GM12873 (cell line): ENCODE data around the gene EHHADH.

Experiments
- TF ChIP-seq, protein P1 (sequence below): IDR thresholded peaks from 2 replicates; pipeline ENCODE4 v1.5.1; 2012; ENCODE audit warnings: low read depth, mild to moderate bottlenecking, moderate library complexity, low read length, control low read depth; ENCODE audit not compliant: insufficient read depth; ENCODE audit errors: missing control alignments

The EHHADH gene

DNA sequence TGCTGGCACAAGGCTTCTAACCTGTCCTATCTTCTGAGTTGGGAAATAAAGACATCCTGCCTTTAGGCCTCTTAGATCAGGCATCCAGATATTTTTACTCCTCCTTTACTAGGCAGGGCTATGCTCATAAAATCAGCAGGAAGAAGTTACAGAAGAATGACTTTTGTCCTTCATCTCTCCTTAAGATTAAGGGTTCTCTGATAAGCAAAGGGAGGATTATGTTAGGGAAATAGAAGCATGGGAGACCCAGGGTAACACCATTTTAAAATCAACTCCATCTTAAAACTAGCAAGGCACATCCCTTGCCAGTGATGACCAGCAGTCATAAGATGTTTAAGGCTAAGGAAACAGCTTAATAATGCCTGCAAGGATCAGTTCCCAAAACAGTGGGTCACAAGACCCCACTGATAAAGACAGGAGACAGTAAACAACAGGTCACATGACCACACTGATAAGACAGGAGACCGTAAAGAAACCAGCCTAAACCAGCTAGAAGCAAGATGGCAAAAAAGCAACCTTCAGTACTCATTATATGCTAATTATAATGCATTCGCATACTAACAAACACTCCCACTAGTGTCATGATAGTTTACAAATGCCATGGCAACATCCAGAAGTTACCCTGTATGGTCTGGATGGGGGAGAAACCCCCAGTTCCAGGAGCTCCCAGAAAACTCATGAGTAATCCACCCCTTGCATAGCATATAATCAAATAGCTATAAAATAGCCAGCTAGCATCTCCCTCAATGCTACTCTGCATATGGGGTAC lies 14.5 kb upstream of the EHHADH start:
- TF ChIP-seq, protein P1, sequence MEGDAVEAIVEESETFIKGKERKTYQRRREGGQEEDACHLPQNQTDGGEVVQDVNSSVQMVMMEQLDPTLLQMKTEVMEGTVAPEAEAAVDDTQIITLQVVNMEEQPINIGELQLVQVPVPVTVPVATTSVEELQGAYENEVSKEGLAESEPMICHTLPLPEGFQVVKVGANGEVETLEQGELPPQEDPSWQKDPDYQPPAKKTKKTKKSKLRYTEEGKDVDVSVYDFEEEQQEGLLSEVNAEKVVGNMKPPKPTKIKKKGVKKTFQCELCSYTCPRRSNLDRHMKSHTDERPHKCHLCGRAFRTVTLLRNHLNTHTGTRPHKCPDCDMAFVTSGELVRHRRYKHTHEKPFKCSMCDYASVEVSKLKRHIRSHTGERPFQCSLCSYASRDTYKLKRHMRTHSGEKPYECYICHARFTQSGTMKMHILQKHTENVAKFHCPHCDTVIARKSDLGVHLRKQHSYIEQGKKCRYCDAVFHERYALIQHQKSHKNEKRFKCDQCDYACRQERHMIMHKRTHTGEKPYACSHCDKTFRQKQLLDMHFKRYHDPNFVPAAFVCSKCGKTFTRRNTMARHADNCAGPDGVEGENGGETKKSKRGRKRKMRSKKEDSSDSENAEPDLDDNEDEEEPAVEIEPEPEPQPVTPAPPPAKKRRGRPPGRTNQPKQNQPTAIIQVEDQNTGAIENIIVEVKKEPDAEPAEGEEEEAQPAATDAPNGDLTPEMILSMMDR, result no peak

DNA sequence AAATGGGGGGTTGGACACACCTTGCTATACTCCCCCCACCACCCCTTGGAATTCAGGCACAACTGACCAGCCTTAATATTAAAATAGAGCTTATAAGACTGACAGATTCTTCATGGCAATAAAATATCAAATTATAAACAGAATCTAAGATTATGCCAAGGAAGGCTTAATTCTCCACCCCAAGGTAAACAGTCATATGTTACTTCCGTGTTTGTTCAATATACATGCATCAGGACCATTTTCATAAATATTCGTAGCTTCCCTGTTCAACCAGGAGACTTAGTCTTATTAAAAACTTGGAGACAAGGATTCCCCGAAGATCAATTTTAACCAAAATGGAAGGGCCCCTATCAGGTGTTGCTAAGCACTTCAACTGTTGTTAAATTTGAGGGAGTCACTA lies 13.3 kb upstream of the EHHADH start:
- TF ChIP-seq, protein P1, result no peak

- TF ChIP-seq, protein P1, result no peak
Measured at GRCh38 chr3:185264849-185265553, 11.2 kb upstream of the EHHADH start.

- TF ChIP-seq, protein P1, result no peak
Measured at GRCh38 chr3:185263423-185263822, 9.6 kb upstream of the EHHADH start.

- TF ChIP-seq, protein P1, result no peak
Measured at GRCh38 chr3:185257334-185257733, 3.5 kb upstream of the EHHADH start.

GRCh38 chr3:185254799-185255198 lies 950 bp upstream of the EHHADH start:
- TF ChIP-seq, protein P1, result no peak

GRCh38 chr3:185251272-185251671 lies 2.6 kb downstream of the EHHADH start:
- TF ChIP-seq, protein P1, result no peak
